ENCODE results near the gene SAFB2.

- no peak for TF ChIP-seq CTCF (IDR thresholded peaks at IDR 0.05)
- TF ChIP-seq POLR2A (IDR thresholded peaks at IDR 0.05): no peak
Observed at GRCh38 chr19:5618591-5618990, 4.0 kb downstream of the SAFB2 start.
